Fibroblast of the aortic adventitia (primary cell): ENCODE data around the gene JAK1. TPM values are rescaled to one million over a fixed set of nuclear protein-coding genes. Genes with fewer than 3 reads are reported as not detected.
"Not testable (repeated sequence)": the region's sequence is repeated elsewhere in the genome, so short reads cannot be mapped to it uniquely, and the experiment has no call there.

Experiments used
- DNase-seq: peaks from one replicate; pipeline ENCODE4 v3.0.0-alpha.2; 2010; ENCODE audit warnings: low read depth
- H3K4me3 ChIP-seq: 2 replicates; pipeline ENCODE4 v1.5.1; 2011; ENCODE audit warnings: low read depth, mild to moderate bottlenecking, control low read depth, low read length, moderate library complexity
- total RNA-seq: library from RNA; depleted of rRNA; stranded (reverse); fragments of >200 nt; gene quantifications from 2 replicates; pipeline ENCODE4 v1.2.3, GENCODE V29; 2012; ENCODE audit warnings: low replicate concordance
- TF ChIP-seq, protein P1 (sequence below): IDR thresholded peaks from 2 replicates; pipeline ENCODE4 v1.5.1; 2011; ENCODE audit warnings: mild to moderate bottlenecking, low read length, control low read depth, inconsistent platforms; ENCODE audit not compliant: insufficient read depth

Gene JAK1
- total RNA-seq, 1 donor, result 159 TPM

DNA sequence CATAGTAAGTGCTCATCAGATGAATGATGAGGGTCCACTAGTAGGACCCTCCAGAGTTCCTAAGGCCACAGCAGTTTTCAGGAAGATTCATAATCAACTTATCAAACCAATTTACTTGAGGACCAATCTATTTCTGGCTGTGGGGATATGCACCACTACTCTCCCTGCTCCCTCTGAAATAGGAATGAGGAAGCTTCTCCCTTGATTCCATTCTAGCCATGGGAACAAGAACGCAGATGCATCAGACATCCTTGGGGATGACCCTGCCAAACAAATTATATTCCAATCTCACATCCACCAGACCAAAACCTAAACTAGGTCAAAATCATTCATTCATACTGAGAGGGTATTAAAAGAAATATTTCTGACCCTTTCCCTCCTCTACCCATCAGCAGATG, 31.5 kb downstream of the JAK1 start:
- TF ChIP-seq, protein P1, sequence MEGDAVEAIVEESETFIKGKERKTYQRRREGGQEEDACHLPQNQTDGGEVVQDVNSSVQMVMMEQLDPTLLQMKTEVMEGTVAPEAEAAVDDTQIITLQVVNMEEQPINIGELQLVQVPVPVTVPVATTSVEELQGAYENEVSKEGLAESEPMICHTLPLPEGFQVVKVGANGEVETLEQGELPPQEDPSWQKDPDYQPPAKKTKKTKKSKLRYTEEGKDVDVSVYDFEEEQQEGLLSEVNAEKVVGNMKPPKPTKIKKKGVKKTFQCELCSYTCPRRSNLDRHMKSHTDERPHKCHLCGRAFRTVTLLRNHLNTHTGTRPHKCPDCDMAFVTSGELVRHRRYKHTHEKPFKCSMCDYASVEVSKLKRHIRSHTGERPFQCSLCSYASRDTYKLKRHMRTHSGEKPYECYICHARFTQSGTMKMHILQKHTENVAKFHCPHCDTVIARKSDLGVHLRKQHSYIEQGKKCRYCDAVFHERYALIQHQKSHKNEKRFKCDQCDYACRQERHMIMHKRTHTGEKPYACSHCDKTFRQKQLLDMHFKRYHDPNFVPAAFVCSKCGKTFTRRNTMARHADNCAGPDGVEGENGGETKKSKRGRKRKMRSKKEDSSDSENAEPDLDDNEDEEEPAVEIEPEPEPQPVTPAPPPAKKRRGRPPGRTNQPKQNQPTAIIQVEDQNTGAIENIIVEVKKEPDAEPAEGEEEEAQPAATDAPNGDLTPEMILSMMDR, result no peak
- no peak overlapping the region for H3K4me3 ChIP-seq
- no peak for DNase-seq

DNA sequence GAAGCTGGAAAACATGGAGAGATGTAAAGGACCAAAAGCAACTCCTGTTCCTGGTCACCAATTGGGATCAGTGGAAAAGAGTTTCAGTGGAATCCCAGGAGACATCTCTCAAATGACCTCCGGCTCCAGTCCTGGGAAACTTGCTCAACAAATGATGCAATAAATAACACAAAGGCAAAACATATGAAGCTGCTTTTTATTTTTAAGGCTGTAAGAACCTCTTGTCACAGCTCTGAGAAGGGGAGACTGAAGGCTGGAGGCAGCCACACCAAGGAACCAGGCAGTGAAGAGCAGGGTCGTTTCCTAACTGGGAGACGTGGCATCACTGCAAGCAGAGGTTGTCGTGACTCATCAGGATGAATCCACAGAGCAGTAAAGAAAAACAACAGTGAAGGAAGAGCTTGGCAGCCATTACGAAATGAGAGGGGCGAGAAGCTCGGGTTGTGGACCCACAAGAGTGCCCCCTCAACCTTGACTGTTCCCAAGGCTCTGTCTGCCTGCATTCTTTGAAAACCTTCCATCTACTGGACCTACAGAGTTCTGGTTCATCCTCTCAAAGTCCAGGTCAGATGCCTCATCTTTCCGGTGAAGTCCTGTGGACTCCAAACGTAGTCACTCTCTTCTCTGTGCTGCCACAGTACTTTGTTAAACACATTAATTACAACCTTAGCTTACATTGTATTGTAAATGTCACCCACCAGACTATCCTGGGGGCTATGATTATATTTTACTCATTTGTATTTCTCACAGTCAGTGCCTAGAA, 32.1 kb downstream of the JAK1 start:
- TF ChIP-seq, protein P1, result no peak
- H3K4me3 ChIP-seq, result peak overlapping the region; percentile 13
- peak; percentile 79 for DNase-seq

DNA sequence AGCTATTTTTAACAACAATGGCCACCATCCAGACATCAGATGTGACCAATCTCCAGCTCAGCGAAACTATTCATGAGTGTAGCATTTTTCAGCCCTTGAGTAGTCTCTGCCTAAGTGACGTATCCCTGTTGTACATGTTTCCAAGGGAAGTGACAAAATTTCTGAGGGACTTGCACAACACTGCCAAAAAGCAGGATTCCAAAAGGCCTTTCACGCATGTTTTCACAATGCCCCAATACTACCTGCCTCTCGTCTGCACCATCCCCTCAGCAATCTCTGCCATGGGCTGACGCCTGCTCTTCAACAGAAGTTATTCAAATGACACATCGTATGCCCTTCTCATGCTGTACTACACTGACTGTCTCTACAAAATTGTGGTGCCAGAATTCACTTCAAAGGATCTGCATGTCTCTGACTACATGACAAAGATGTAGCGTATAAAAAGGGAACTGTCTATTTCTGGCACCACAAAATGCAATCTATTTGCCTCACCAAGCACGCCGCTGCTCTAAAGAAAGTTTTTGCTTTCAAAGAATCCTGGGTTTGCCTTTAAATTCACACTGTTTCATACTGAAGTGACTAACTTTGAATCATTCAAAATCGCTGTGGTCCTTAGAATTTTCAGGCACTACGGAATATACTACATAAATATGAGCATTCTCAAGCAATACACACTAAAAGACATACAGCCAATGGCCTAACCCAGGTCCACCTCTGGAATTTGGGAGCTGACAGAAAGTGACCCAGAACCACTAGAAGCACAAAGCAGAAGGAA, 32.9 kb downstream of the JAK1 start:
- TF ChIP-seq, protein P1, result no peak
- peak; percentile 97 for DNase-seq
- H3K4me3 ChIP-seq, result peak overlapping the region; percentile 46

DNA sequence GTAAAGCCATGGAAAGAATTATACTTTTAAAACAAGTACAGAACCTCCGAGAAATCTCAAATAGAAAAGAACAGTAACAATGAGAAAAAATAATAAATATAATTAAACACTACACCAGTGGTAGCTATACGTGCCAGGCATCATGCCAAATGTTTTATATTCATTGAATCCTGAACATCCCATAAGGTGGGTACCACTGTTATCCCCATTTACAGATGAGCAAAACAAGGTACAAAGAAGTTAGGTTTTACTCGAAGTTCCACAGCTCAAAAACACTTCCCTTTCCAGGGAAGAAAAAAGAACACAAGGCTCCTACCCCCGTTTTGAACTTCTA, 33.4 kb downstream of the JAK1 start:
- TF ChIP-seq, protein P1, result no peak
- no peak for DNase-seq
- H3K4me3 ChIP-seq, result no peak overlapping the region

DNA sequence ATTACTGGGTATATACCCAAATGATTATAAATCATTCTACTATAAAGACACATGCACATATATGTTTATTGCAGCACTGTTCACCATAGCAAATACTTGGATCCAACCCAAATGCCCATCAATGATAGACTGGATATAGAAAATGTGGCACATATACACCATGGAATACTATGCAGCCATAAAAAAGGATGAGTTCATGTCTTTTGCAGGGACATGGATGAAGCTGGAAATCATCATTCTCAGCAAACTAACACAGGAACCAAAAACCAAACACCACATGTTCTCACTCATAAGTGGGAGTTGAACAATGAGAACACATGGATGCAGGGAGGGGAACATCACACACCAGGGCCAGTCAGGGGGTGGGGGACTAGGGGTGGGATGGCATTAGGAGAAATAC, 35.7 kb downstream of the JAK1 start:
- H3K4me3 ChIP-seq, result not testable (repeated sequence)

DNA sequence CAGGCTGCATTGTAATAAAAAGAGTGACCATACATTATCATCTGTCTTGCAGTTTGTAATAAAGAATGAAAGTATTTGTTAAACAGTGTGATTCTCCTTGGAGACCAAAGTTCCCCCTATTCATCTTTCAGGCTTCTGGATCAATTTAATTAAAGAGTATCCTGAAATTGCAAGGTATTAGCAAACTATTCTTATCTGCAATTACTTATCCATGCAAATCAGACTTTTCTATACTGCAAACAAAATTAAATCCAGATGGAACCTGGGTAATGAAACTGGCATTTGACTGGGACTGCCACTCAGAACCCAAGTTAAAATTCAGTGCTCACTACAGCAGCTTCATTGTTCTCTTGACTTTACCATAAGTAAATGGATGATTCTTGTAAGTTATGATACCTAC, 37.1 kb downstream of the JAK1 start:
- TF ChIP-seq, protein P1, result no peak
- no peak for DNase-seq
- H3K4me3 ChIP-seq, result no peak overlapping the region

More for the DNA sequence above, 35.7 kb downstream of the JAK1 start:
- not testable (repeated sequence) for DNase-seq

DNA sequence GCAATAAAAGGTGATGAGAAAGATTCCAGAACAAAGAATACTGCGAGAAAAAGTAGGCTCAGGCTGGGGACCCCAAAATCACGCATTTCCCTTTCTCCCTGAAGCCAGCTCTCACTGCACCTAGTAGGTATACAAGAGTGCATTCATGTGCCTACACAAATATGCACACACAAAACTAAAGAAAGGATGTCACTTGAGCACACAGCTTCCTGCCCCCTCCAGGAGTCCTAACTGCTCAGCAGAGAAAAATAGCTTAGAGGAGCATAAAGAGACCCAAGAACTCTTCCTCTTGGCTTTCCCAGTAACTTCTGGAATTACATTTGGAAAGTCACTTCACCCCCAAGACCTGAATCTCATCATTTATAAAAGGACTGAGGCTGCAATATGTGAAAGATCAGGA, 38.0 kb downstream of the JAK1 start:
- no peak overlapping the region for H3K4me3 ChIP-seq
- TF ChIP-seq, protein P1, result no peak
- no peak for DNase-seq
